Pancreas (tissue), 10 donors: Measurements from ENCODE around the gene OSBPL3. TPM values are rescaled to one million over a fixed set of nuclear protein-coding genes. Genes with fewer than 3 reads are reported as not detected.
A peak's percentile ranks its signal among the peaks of the same experiment; 100 is the strongest.

Experiments
- ATAC-seq, 4 donors: fragments of 200-7000 bp; cut with Tn5 transposase; one replicate each; pipeline versions ENCODE4 v1.8.0 to v1.9.1; 2020; ENCODE audit warnings: mild to moderate bottlenecking in 4 of 4, moderate library complexity in 4 of 4
- DNase-seq, 6 donors: peaks; one replicate each; pipeline ENCODE4 v3.0.0-alpha.2; 2020
- FAIRE-seq: peaks from 2 replicates; lab custom pipeline; 2012; peaks lifted over from hg19 to GRCh38; lab: Jason Lieb, UNC
- H3K27ac ChIP-seq, 4 donors: fragments of 200-600 bp; sonication (generic); 1 replicate in 3 of 4; 2 replicates in 1 of 4; pipeline versions ENCODE4 v1.5.0 to v1.8.0; 2020
- H3K27me3 ChIP-seq, 4 donors: fragments of 200-600 bp; one replicate each; pipeline ENCODE4 v1.8.0; 2021
- H3K36me3 ChIP-seq, 3 donors: fragments of 200-600 bp; sonication (generic) in 1 of 3; one replicate each; pipeline versions ENCODE4 v1.5.0 to v1.8.0; 2020 to 2021
- H3K4me1 ChIP-seq, 3 donors: fragments of 200-600 bp; one replicate each; pipeline ENCODE4 v1.8.0; 2021
- H3K4me3 ChIP-seq, 4 donors: fragments of 200-600 bp; sonication (generic) in 2 of 4; one replicate each; pipeline versions ENCODE4 v1.5.0 to v1.8.0; 2020 to 2021
- H3K9me3 ChIP-seq, 4 donors: fragments of 200-600 bp; one replicate each; pipeline ENCODE4 v1.8.0; 2021
- CTCF ChIP-seq, 4 donors: fragments of 200-600 bp; sonication (generic) in 3 of 4; IDR thresholded peaks; one replicate each; pipeline versions ENCODE4 v1.5.0 to v1.8.0; 2021; ENCODE audit warnings: antibody characterized with exemption in 4 of 4
- WGBS, 2 donors: extraction: QIAGEN DNeasy Blood & Tissue Kit; methylation state at CpG; one replicate each; pipeline ENCODE4 v1.1.7; 2013; 5-methylcytosine and 5-hydroxymethylcytosine counted together
- intact Hi-C, 3 donors: fragments of 100-400 bp; cut with DNase I; formaldehyde crosslinking; loops; one replicate each; pipeline versions ENCODE4 v1.11.1 to v1.14.2; 2022
- polyA plus RNA-seq, 2 donors: library from polyadenylated mRNA; stranded (reverse); fragments of 200-250 nt; gene quantifications; one replicate each; pipeline ENCODE4 v1.2.3, GENCODE V29; 2013
- total RNA-seq, 6 donors: library from RNA; stranded (reverse); fragmentation: NEBNext Ultra II Directional in 4 of 6; extraction: Animal tissue kit (Norgen Biotek cat#: 25700) in 4 of 6; gene quantifications; one replicate each; pipeline versions ENCODE4 v1.2.1 to v1.2.4, GENCODE V29; 2021 to 2023
- donor health status: healthy with polysubstance abuse.
- donor health status: DM: no; HTN: no; CAD: no; lungs with moderate emphysema.
- donor health status: DM: no; HTN: no; CAD: no.
- donor health status: control.
- donor health status: control.
- donor health status: Bipolar disorder and iron deficiency.
- donor health status: DM: yes; HTN: yes; CAD: no.
- donor health status: DM: no; HTN: no; CAD: no.
- donor health status: DM: no; HTN: no; CAD: no.
- donor health status: DM: yes; HTN: yes; CAD: no.

Gene OSBPL3
- total and polyA plus RNA-seq, 8 donors: 1.5 to 9.5 (median 3.9) TPM

GRCh38 chr7:24763303-24763901 lies 216.6 kb downstream of the OSBPL3 start:
- Histone ChIP-seq H3K36me3 (no peaks in the 10 kb centered on the region), H3K4me3 (no peak overlapping the region), H3K27me3 (no peaks in the 10 kb centered on the region), H3K9me3 (no peaks in the 10 kb centered on the region), H3K4me1 (no peaks in the 10 kb centered on the region), H3K27ac (no peak overlapping the region)
- no peak for TF ChIP-seq CTCF (IDR thresholded peaks at IDR 0.05)
- ATAC-seq: no peak
- 48 to 57% methylated on average over 5 of the region's 5 CpGs for WGBS, 2 donors
- no peak for FAIRE-seq
- DNase-seq: no peak
- intact Hi-C loops: no loop called here

DNA sequence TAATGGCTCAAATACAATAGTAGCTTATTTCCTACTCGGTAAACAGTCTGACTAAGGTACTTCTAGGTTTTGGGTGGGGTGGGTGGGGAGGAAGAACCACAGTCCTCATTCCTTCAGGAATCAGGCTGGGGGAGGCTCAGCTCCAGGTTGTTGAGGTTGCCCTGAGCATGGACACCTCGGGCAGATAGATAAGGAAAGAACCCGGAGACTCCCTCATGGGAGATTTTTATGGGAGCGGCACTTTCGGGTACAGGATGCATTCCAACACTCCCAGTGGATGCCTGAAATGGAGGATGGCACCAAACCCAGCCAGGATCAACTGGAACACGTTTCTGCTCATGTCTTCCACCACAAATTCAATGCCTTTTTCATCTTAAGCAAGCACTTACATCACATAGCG lies 217.2 kb downstream of the OSBPL3 start:
- no peak overlapping the region for H3K27ac ChIP-seq
- intact Hi-C loops: no loop called here
- DNase-seq: no peak
- ATAC-seq: no peak
- no peaks in the 10 kb centered on the region for H3K27me3 ChIP-seq
- H3K36me3 ChIP-seq: no peaks in the 10 kb centered on the region
- FAIRE-seq: no peak
- H3K4me3 ChIP-seq: no peak overlapping the region
- no peaks in the 10 kb centered on the region for H3K9me3 ChIP-seq
- 69 to 76% methylated on average over 7 of the region's 7 CpGs for WGBS, 2 donors
- TF ChIP-seq CTCF (IDR thresholded peaks at IDR 0.05): no peak
- H3K4me1 ChIP-seq: peaks cover 0 to 4% (median 0%) of the 10 kb centered on the region in 3 donors

- intact Hi-C loops: no loop called here
- no peak for TF ChIP-seq CTCF (IDR thresholded peaks at IDR 0.05)
- 57 to 86% methylated on average over 1 of the region's 1 CpG for WGBS, 2 donors
- Histone ChIP-seq H3K27me3 (no peaks in the 10 kb centered on the region), H3K36me3 (no peaks in the 10 kb centered on the region), H3K27ac (no peak overlapping the region), H3K9me3 (no peaks in the 10 kb centered on the region), H3K4me1 (peaks cover 0 to 4% (median 0%) of the 10 kb centered on the region in 3 donors), H3K4me3 (no peak overlapping the region)
- FAIRE-seq (no peak), ATAC-seq (no peak), DNase-seq (no peak)
Observed at GRCh38 chr7:24760968-24761367, 219.0 kb downstream of the OSBPL3 start.

- Histone ChIP-seq H3K27me3 (no peaks in the 10 kb centered on the region), H3K27ac (peak within 1 kb of the TSS in 2 of 4 donors; percentile 42 to 51), H3K36me3 (no peaks in the 10 kb centered on the region), H3K4me3 (peak within 1 kb of the TSS; percentile 63 to 78 (median 68)), H3K4me1 (peaks cover 0 to 4% (median 0%) of the 10 kb centered on the region in 3 donors), H3K9me3 (no peaks in the 10 kb centered on the region)
- intact Hi-C loops: no loop called here
- DNase-seq: peak; percentile 27 to 83 (median 54)
- 11 to 17% methylated on average over 50 to 81 of the region's 81 CpGs for WGBS, 2 donors
- no peak for TF ChIP-seq CTCF (IDR thresholded peaks at IDR 0.05)
- no peak for FAIRE-seq
- peak; percentile 88 to 93 (median 92) for ATAC-seq
Observed at GRCh38 chr7:24757353-24758275, 222.4 kb downstream of the OSBPL3 start, which contains the start of gene GSDME. Gene GSDME, minus strand, starts transcription at chr7:24757464. Its CDS starts 7,690 bp downstream, at chr7:24749774.
